Muscle of back (tissue), 11 donors: Measurements from ENCODE around the gene SPINT1. TPM values are rescaled to one million over a fixed set of nuclear protein-coding genes. Genes with fewer than 3 reads are reported as not detected.
"Not testable (repeated sequence)": the region's sequence is repeated elsewhere in the genome, so short reads cannot be mapped to it uniquely, and the experiment has no call there.

Experiments used
- DNase-seq, 3 donors: peaks; one replicate each; pipeline versions ENCODE4 v3.0.0 to v3.0.0-alpha.2; 2013
- polyA plus RNA-seq, 10 donors: library from polyadenylated mRNA; unstranded; fragments of 120-200 nt; gene quantifications; one replicate each; pipeline ENCODE4 v1.2.1, GENCODE V29; 2013; ENCODE audit not compliant: insufficient read length in 10 of 10

SPINT1 gene
- polyA plus RNA-seq, 10 donors = 0.24 to 11.2 (median 0.58) TPM

DNA sequence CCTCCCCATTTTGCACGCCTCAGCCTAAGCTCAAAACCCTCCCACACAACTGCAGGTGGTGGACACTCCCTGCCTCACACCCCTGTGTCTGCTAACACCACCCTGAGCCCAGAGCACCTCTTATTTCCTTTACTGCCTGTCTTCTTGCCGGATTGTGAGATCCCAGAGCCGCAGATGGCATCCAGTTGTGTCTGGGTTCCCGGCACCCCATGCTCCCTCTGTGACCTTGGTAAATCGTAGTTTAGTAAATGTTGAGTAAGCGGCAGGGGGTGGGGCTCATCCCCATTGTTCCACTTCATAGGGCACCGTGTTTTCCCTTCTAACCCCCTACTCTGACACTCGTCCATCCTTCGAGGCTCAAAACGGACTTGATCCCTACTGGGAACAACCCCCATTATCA lies 14.9 kb downstream of the SPINT1 start:
- DNase-seq = no peak

DNA sequence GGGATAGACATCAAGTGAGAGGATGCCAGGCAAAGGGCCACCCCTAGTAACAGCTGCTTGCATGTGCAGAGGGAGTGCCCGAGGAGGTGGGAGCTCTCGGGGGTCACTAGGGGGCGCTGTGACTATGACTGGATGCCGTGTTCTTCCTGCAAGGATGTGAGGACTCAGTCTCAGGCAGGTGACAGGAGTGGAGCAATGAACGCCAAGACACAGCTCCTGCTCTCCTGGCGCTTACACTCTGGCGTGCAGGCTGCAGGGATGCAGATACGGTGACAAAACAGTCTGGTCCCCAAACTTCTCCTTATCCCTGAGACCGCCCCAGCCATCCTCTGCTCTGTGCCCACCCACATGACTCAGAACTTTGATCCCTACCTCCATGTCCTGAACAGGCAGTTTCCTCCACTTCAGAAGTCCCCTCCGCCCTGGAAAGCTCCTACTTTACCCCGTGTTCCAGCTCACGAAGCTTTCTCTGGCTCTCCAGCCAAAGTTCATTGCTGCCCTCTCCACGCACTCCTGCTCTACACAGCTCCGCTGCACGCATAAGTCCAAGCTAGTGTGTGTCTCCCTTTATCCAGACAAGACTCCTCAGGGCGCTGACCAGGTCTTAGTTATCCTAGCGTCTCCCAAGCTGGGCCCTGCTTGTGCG lies 15.5 kb downstream of the SPINT1 start:
- peak; percentile 34 to 66 (median 60) for DNase-seq

DNA sequence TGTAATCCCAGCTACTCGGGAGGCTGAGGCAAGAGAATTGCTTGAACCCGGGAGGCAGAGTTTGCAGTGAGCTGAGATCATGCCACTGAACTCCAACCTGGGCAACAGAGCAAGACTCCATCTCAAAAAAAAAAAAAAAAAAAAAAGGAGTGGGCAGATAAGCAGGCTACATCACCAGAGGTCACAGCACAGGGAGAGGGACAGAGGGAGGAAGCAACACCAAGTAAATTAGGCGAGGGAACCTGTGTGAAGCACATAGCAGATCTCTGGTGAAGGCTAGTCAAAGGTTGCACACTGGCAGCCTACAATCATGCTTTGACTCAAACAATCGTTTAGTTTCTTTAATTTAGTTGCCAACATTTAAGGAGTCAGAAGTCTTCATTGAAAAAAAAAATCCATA lies 17.3 kb downstream of the SPINT1 start:
- DNase-seq = not testable (repeated sequence)

DNA sequence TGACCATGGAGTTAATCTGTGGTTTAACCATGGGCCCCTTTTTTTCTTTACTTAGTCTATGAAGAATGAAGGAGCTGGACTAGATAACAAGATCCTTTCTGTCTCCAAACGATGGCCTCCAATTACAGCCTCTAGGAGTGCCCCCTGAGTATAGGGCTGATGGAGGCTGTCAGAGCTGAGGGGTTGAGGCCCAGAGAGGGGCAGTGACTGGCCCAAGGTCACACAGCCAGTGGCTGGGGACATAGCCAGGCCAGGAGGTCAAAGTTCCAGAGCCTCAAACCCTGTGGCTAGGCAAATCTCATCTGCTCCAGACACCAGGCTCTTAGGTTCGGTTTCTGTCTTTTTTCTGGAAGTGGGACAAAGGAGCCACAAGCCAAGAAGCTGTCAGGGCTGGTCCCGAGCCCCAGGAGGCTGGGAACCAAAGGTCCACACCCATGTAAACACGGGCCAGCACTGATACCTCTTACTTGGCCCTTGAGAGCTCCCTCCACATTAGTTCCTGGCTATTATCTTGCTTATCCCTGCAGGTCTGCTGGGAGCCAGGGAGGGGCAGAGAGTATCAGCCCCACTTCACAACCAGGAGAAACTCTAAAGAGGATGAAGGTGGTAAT lies 19.9 kb downstream of the SPINT1 start:
- no peak for DNase-seq

DNA sequence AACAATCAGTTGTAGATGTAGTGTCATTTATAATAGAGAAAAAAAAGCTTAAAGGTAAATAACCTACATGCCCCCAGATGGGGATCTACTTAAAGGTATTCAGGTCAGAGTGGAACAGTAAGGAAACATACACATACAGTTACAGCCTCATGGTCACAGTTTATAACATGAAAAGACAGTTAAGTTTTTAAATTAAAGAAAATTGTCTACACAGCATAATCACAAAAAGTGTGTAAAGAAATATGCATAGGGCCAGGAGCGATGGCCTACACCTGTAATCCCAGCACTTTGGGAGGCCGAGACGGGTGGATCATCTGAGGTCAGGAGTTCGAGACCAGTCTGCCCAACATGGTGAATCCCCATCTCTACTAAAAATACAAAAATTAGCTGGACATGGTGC lies 23.4 kb downstream of the SPINT1 start:
- no peak for DNase-seq

DNA sequence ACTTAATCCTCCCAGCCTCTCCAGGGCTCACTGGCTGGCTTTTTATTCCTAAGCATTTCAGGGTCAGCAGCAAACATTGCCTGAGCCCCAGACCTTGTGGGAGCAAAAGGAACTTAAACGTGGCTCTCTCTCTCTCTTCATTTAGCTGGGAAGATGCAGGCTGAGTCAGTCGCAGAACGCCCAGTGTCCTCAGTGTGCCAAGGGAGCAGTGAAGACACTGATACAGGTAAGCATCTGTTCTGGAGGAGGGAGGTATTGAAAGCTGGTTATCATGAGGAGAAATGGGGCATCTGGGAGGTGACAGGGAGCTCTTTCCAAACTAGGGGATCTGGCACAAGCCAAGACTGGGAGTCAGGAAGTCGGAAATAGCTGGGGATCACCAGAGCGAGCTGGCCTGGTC lies 25.8 kb downstream of the SPINT1 start:
- DNase-seq = no peak

DNA sequence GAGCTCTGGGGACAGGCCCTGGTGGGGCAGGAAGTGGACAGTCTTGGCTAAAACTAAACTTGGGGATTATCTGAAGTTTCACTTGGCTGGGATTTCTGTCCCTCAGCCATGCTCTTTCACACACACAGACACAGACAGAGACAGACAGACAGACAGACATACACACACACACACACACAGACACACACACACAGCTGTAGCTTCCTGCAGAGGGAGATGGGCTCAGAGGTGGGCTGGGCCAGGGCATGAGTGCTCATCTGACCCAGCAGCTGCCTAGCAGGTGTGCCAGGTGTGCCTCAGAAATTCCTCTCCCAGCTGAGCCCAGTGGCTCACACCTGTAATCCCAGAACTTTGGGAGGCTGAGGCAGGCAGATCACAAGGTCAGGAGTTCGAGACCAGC lies 26.9 kb downstream of the SPINT1 start:
- no peak for DNase-seq

DNA sequence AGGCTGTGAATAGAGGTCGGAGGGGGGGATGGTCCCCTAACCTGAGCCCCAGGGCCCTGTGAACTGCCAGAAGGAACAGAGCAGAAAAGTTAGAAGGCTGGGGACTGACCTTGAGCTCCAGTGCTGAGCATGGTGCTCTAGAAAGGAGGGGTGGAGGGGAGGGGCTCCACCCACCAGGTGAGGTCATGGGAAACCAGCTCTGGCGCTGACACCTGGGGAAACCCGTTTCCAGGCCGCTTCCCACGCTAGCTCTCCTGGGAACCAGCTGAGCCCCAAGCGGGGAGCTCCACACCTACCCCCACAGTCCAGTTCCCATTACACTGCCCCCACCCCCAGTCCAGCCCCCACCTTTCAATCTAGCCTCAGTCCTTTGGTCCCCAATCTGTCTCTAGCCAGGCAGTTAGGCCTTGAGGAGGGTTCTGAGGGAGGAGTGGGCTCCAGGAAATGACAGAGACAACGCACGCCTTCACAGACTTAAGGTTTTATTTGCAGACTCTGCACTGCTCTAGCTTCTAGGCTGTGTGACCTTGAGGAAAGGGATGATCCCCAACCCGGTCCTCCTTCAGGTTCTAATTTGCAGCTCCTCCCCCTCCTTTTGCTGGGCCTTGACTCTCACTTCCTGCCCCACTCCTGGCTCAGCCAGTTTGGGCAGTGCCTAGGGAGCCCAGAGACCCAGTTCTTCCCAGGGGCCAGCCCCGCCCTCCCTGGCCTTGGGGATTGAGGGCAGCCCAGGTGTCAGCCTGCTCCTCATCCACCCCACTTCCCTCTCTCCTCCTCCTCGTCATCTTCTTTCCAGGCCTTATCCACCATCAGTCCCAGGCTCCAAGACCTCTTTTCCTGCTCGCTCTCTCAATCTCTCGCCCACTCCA lies 28.1 kb downstream of the SPINT1 start:
- DNase-seq = no peak

DNA sequence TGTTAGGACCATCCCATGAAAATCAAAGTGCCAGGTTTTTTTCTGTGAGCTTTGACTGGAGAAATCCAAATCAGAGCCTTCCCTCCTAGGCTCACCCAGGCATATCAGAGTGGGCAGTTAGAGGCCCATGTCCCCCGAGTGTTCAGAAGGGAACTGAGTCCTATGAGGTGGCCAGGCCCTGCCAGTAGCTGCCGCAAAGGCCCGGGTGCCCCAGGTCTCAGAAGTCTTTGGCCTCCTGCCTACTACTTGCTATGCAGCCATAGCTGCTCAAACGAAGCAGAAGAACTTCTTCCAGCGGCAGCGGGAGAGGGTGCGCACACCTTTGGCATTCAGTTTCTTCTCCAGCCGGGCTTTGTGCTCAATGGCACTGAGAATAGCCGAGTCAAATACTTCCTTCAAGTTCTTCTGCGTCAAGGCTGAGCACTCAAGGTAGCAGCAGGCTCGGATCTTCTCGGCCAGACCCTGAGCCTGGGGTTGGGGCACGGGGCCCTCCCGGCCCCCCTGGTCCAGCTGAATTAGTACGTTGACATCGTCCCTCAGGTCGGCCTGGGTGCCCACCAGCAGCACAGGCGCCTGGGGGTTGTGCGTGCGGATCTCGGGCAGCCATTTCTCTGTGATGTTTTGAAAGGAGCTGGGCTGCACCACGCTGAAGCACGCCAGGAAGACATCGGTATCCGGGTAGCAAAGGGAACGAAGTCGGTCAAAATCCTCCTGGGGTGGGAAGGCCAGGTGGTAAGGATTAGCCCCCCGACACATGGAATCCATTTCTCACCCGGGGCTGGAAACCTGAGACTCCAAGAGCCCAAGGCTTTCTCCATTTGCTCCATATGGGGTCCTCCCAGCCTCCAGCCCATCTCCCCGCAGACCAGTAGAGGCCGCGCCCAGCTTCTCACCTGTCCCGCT lies 29.2 kb downstream of the SPINT1 start:
- DNase-seq = no peak

DNA sequence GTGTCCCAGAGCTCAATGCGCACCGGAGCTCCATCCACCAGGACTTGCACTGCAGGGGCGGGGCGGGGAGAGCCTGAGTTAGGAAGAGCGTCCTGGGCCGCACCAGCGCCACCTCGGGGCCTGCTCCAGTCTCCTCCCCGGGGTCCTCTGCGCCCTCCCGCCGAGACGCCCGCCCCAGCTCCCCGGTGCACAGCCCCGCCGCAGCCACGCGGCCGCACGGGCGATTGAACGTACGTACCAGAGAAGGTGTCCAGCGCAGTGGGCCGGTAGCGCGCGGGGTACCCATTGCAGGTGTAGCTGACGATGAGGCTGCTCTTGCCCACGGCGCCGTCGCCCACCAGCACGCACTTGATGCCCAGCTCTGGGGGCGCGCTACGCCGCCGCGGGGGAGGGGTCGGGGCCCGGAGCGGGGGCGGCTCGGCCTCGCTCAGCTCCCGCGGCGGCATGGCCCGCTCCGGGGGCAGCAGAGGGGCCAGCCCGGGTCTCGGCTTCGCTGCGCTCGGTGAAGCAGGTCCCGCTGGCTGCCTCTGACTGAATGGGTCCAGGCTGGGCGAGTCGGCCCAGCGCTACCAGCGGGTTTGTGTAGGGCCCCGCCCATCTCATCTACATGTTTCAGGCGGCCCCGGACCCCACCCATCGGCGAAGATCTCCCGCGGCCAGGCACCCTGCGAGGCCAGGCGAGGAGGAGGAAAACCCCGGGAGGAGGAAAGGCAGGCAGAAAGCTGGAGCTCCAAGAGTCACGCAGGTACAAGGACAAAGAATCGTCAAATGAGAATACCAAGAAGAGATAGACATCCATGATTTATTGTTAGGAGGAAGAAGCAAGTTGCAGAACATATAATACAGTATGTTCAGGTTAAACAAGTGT lies 30.1 kb downstream of the SPINT1 start, which contains the start of gene RHOV:
RHOV (minus strand) TSS at position 541 of the 868 bp plus-strand sequence; CDS start at position 446, 95 bp downstream.
- DNase-seq = peak in 1 of 3 donors; percentile 57

DNA sequence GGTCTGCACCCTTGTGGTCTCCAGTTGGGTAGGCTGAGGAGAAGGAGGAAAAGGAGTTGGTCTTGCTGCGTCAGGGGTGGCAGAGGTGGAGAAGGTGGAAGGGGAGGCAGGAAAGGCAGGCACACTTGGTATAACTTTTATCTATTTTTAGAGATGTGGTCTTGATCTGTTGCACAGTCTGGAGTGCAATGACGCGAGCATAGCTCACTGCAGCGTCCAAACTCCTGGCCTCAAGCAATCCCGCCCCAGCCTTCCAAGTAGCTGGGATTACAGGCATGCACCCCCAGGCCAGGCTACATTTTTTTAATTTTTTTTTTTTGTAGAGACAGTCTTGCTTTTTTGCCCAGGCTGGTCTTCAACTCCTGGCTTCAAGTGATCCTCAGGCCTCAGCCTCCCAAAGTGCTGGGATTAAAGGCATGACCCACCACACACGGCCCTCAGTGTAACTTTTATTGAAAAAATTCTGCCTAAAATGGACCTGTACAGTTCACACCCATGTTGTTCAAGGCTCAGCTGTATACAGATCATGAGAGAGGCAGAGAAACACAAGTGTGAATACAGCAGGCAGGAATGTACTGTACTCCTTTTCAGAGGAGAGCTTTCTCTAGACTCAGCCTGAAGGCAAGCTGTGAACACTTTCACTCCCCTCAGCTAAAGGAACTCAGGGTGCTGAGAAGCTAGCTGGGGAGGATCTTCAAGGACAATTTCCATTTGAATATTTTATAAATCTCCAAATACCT lies 32.3 kb downstream of the SPINT1 start:
- DNase-seq = no peak

DNA sequence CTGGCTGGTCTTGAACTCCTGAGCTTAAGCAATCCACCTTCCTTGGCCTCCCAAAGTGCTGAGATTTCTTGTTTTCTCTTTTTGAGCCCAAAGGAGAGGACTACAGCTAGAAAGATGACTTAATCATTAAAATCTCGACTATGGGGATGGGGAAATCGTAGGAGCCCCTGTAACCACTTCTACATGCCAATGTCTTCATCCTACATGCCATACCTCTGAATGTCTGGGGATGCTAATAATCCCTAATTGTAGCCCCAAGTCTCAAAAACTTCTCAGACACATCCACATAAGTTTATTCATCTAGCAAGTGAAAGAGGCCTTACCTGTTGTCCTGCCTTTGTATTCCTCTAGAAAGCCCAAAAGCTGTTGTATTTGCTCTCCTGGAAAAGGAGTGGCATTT lies 33.8 kb downstream of the SPINT1 start:
- DNase-seq = no peak

DNA sequence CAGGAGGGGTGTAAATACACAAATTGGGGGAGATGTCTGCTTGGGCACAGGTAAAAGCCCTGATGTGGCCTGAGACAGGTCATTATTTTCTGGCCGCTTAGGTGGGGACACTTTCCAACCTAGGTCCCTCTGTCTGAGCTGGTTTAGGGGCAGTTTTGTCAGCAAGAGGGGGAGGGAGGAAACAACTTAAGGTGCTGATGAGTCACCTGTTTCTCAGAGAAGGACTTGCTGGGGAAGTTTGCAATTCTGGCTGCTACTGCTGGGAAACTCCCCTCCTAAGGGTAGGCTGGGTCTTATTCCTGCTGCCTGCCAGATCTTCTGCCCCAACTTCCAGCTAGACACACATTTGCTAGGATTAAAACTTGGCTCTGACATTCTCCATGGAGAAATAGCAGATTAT lies 34.9 kb downstream of the SPINT1 start:
- DNase-seq = no peak

DNA sequence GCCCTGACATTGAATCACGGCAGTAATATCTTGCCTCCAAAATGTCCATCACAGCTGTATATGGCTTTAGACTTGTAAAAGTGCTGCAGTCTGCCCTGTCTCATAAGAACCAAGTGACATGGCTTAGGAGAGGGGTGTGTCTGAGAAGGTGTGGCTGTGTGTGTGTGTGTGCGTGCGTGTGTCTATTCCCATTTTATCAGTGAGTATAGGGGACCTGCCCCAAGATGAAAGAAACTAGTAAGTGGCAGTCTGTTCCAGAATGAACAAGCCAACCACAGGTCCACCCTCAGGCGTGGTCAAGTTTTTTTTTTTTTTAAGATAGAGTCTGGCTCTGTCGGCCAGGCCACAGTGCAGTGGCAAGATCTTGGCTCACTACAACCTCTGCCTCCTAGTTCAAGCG lies 35.8 kb downstream of the SPINT1 start:
- no peak for DNase-seq

DNA sequence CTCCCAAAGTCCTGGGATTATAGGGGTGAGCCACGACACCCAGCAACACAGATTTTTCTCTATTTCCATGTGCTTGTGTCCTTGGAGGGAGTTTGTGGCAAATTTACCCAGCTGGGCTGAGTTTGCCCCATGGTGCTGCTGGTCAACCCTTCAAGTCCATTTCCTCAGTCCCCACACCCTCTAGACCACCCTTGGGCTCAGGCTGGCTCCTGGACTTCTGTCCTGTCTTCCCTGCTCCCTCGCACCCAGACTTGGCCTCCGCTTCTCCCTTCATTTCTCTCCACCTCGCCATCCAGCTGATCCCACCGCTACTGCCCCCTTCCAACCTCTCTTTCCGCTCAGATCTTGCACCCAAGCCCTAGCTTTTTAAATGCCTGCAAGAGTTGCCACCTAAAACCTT lies 37.5 kb downstream of the SPINT1 start:
- DNase-seq = no peak

DNA sequence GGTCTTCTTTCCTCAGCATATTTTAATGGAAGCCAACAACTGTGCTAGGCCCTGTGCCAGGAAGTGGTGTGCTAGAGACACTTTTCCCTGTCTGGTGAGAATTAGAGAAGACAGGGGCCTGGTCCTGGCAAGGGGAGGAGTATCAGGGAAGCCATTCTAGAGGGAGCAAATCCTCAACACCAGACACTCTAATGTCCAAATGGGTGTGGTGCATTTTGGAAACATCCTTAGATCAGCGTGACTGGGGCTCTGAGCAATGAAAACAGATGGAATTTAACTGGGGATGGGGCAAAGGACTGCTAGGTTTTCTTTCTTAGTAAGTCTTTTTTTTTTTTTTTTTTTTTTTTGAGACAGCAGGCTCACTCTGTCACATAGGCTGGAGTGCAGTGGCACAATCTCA lies 42.7 kb downstream of the SPINT1 start:
- no peak for DNase-seq

DNA sequence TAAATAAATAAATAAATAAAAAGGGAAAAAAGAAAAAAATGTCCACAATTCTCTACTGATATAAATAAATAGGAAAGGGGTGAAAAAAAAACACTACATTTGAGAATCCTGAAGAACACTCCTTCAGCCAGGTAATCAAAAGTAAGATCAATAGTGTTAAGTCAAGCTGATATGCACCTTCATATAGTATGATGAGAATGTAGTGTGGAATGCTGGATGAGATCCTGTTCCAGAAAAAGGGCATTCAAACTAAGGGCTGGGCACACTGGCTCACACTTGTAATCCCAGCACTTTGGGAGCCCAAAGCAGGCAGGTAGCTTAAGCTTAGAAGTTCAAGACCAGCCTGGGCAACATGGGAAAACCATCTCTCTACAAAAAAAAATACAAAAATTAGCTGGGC lies 45.3 kb downstream of the SPINT1 start:
- no peak for DNase-seq

DNA sequence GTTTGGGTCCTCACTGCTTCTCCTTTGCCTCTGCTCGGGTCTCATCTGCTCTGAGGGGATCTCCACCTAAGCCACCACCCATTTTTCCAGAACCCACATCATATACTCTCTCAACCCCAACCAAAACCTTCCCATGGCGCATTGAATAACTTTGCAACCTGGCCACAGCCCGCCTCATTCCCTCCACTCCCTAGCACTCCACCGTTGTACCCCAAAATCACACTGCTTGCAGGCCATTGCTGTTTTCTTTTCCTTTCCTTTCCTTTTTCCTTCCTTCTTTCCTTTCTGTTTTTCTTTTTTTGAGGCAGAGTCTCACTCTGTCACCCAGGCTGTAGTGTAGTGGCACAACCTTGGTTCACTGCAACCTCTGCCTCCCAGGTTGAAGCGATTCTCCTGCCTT lies 47.3 kb downstream of the SPINT1 start:
- DNase-seq = no peak

DNA sequence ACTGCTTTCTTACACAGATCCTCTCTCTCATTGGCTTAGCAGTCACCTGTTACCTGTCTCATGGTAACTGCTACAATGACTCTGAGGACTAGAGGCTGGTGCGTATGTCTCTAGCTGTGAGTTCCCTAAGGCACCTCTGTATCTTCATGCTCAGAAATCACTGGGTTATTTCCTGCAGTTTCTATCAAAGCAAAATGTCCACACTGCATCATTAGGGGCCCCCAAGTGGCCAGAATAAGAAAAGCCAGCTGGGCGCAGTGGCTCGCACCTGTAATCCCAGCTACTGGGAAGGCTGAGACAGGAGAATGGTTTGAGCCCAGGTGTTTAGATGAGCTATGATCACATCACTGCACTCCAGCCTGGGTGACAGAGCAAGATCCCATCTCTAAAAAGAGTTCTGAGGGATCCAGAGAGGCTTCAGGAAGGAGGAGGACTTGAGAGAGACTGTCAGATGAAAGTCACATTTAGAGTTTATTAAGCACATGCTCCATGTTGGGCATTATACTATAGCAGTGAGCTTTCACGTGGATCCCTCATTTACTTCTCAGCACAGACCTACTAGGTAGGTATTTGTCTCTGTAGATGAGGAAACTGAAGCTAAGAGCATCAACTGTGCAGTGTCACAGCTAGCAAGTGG lies 48.1 kb downstream of the SPINT1 start:
- DNase-seq = peak in 1 of 3 donors; percentile 57
